ENCODE results near the gene MRI1.

DNA sequence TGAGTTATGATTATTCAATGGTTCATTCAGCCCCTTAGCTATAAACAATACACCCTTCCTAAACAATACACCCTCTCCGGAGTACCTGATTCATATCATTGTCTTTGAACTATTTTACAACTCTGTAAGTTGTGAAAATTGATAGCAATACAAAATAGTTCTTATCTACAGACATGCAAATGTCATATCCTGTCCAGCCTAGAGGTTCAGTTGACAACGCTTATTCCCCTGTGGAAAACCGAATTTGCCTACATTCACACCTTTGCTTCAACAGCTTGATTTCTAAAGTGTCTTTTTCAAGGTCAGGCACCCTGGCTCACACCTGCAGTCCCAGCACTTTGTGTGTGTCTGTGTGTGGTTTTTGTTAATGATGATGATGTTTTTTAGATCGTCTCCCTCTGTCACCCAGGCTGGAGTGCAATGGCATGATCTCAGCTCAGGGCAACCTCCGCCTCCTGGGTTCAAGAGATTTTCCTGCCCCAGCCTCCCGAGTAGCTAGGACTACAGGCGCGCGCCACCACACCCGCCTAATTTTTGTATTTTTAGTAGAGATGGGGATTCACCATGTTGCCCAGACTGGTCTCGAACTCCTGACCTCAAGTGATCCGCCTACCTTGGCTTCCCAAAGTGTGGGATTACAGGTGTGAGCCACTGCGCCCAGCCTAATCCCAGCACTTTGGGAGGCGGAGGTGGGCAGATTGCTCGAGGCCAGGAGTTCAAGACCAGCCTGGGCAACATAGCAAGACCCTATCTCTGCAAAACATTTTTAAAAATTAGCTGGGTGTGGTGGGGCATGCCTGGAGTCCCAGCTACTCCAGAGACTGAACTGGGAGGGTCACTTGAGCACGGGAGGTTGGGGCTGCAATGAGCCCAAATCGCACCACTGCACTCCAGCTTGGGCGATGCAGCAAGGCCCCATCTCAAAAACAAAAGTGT lies 19.5 kb downstream of the MRI1 start:
- TF ChIP-seq, protein P1, sequence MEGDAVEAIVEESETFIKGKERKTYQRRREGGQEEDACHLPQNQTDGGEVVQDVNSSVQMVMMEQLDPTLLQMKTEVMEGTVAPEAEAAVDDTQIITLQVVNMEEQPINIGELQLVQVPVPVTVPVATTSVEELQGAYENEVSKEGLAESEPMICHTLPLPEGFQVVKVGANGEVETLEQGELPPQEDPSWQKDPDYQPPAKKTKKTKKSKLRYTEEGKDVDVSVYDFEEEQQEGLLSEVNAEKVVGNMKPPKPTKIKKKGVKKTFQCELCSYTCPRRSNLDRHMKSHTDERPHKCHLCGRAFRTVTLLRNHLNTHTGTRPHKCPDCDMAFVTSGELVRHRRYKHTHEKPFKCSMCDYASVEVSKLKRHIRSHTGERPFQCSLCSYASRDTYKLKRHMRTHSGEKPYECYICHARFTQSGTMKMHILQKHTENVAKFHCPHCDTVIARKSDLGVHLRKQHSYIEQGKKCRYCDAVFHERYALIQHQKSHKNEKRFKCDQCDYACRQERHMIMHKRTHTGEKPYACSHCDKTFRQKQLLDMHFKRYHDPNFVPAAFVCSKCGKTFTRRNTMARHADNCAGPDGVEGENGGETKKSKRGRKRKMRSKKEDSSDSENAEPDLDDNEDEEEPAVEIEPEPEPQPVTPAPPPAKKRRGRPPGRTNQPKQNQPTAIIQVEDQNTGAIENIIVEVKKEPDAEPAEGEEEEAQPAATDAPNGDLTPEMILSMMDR (IDR thresholded peaks at IDR 0.05) = no peak
- TF ChIP-seq POLR2A (IDR thresholded peaks at IDR 0.05) = no peak

Measured in right lobe of liver (tissue), 4 donors.